Activated naive CD8-positive, alpha-beta T cell (primary cell): ENCODE results near the gene PPP2R5A.
"Not testable (repeated sequence)": the region's sequence is repeated elsewhere in the genome, so short reads cannot be mapped to it uniquely, and the experiment has no call there.

ENCODE experiments used
- H3K27ac Mint-ChIP-seq: one replicate; pipeline ENCODE4 v1.8.0; 2021; ENCODE audit warnings: mixed read lengths
- H3K27me3 Mint-ChIP-seq: one replicate; pipeline ENCODE4 v1.8.0; 2021; ENCODE audit warnings: mixed read lengths
- H3K36me3 Mint-ChIP-seq: one replicate; pipeline ENCODE4 v1.8.0; 2021; ENCODE audit warnings: mixed read lengths
- H3K4me1 Mint-ChIP-seq: one replicate; pipeline ENCODE4 v1.8.0; 2021; ENCODE audit warnings: low read depth, mixed read lengths
- H3K4me3 Mint-ChIP-seq: one replicate; pipeline ENCODE4 v1.8.0; 2021; ENCODE audit warnings: mild to moderate bottlenecking, mixed read lengths
- H3K9me3 Mint-ChIP-seq: one replicate; pipeline ENCODE4 v1.8.0; 2021; ENCODE audit warnings: low read depth, mixed read lengths

The PPP2R5A gene

GRCh38 chr1:212381397-212382035, 96.3 kb downstream of the PPP2R5A start:
- no peaks in the 10 kb centered on the region for H3K27me3 Mint-ChIP-seq
- no peaks in the 10 kb centered on the region for H3K9me3 Mint-ChIP-seq
- H3K4me3 Mint-ChIP-seq: no peak overlapping the region
- H3K4me1 Mint-ChIP-seq: peaks cover 13% of the 10 kb centered on the region
- no peak overlapping the region for H3K27ac Mint-ChIP-seq
- H3K36me3 Mint-ChIP-seq: peaks cover 16% of the 10 kb centered on the region

GRCh38 chr1:212386029-212386428, 100.8 kb downstream of the PPP2R5A start:
- H3K27me3 Mint-ChIP-seq: no peaks in the 10 kb centered on the region
- H3K36me3 Mint-ChIP-seq: peaks cover 19% of the 10 kb centered on the region
- H3K9me3 Mint-ChIP-seq: no peaks in the 10 kb centered on the region
- H3K4me3 Mint-ChIP-seq: no peak overlapping the region
- H3K4me1 Mint-ChIP-seq: peaks cover 5% of the 10 kb centered on the region
- no peak overlapping the region for H3K27ac Mint-ChIP-seq

GRCh38 chr1:212388985-212389716, 103.9 kb downstream of the PPP2R5A start:
- Mint-ChIP-seq H3K27ac (no peak overlapping the region), H3K4me3 (no peak overlapping the region), H3K27me3 (no peaks in the 10 kb centered on the region), H3K4me1 (peaks cover 13% of the 10 kb centered on the region), H3K36me3 (peaks cover 27% of the 10 kb centered on the region), H3K9me3 (no peaks in the 10 kb centered on the region)

- H3K27me3 Mint-ChIP-seq, H3K9me3 Mint-ChIP-seq, H3K27ac Mint-ChIP-seq, H3K4me3 Mint-ChIP-seq: not testable (repeated sequence)
- Mint-ChIP-seq H3K36me3 (peaks cover 36% of the 10 kb centered on the region), H3K4me1 (peaks cover 12% of the 10 kb centered on the region)
Observed at GRCh38 chr1:212395678-212396437, 110.6 kb downstream of the PPP2R5A start.

- no peak overlapping the region for H3K27ac Mint-ChIP-seq
- peaks cover 34% of the 10 kb centered on the region for H3K36me3 Mint-ChIP-seq
- no peaks in the 10 kb centered on the region for H3K27me3 Mint-ChIP-seq
- peaks cover 4% of the 10 kb centered on the region for H3K9me3 Mint-ChIP-seq
- H3K4me1 Mint-ChIP-seq: peaks cover 12% of the 10 kb centered on the region
- no peak overlapping the region for H3K4me3 Mint-ChIP-seq
Observed at GRCh38 chr1:212396638-212397037, 111.4 kb downstream of the PPP2R5A start.

GRCh38 chr1:212397171-212397570, 112.0 kb downstream of the PPP2R5A start:
- Mint-ChIP-seq H3K36me3 (peaks cover 33% of the 10 kb centered on the region), H3K27me3 (no peaks in the 10 kb centered on the region), H3K27ac (no peak overlapping the region), H3K9me3 (peaks cover 4% of the 10 kb centered on the region), H3K4me3 (no peak overlapping the region), H3K4me1 (peaks cover 12% of the 10 kb centered on the region)

- H3K4me3 Mint-ChIP-seq: no peak overlapping the region
- H3K4me1 Mint-ChIP-seq: peaks cover 13% of the 10 kb centered on the region
- no peaks in the 10 kb centered on the region for H3K27me3 Mint-ChIP-seq
- H3K36me3 Mint-ChIP-seq: peaks cover 35% of the 10 kb centered on the region
- H3K9me3 Mint-ChIP-seq: peaks cover 4% of the 10 kb centered on the region
- no peak overlapping the region for H3K27ac Mint-ChIP-seq
Observed at GRCh38 chr1:212401042-212401441, 115.8 kb downstream of the PPP2R5A start.

- Mint-ChIP-seq H3K4me1 (peaks cover 13% of the 10 kb centered on the region), H3K4me3 (no peak overlapping the region), H3K9me3 (peaks cover 4% of the 10 kb centered on the region), H3K27me3 (no peaks in the 10 kb centered on the region), H3K36me3 (peaks cover 27% of the 10 kb centered on the region), H3K27ac (no peak overlapping the region)
Observed at GRCh38 chr1:212401838-212402582, 116.8 kb downstream of the PPP2R5A start.

- no peak overlapping the region for H3K4me3 Mint-ChIP-seq
- no peaks in the 10 kb centered on the region for H3K9me3 Mint-ChIP-seq
- peaks cover 26% of the 10 kb centered on the region for H3K36me3 Mint-ChIP-seq
- H3K27me3 Mint-ChIP-seq: no peaks in the 10 kb centered on the region
- H3K27ac Mint-ChIP-seq: no peak overlapping the region
- H3K4me1 Mint-ChIP-seq: peaks cover 13% of the 10 kb centered on the region
Observed at GRCh38 chr1:212402666-212403321, 117.6 kb downstream of the PPP2R5A start.

- peaks cover 19% of the 10 kb centered on the region for H3K36me3 Mint-ChIP-seq
- no peaks in the 10 kb centered on the region for H3K27me3 Mint-ChIP-seq
- no peak overlapping the region for H3K27ac Mint-ChIP-seq
- no peaks in the 10 kb centered on the region for H3K9me3 Mint-ChIP-seq
- H3K4me3 Mint-ChIP-seq: no peak overlapping the region
- H3K4me1 Mint-ChIP-seq: peaks cover 36% of the 10 kb centered on the region
Observed at GRCh38 chr1:212410231-212410820, 125.1 kb downstream of the PPP2R5A start.
